HL-60/S4 treated with phorbol 12-myristate 13-acetate at 8.2 ng/mL for 4 days and 3 days (cell line): ENCODE data around the gene FAM120AOS.

Source experiments
- in situ Hi-C: fragments of 300-500 bp; cut with MboI; formaldehyde crosslinking; loops from 2 replicates; pipeline ENCODE4 v1.15.0; 2022; ENCODE audit warnings: low sequenced_read_pairs

FAM120AOS gene

GRCh38 chr9:93453047-93453914 lies at the start of gene FAM120AOS:
TSS of gene FAM120AOS (minus strand) at chr9:93453581. CDS start at chr9:93452709, 872 bp downstream.
- in situ Hi-C loops: no loop called here

GRCh38 chr9:93501406-93501805 lies 48.0 kb upstream of the FAM120AOS start:
- in situ Hi-C loops: no loop called here

DNA sequence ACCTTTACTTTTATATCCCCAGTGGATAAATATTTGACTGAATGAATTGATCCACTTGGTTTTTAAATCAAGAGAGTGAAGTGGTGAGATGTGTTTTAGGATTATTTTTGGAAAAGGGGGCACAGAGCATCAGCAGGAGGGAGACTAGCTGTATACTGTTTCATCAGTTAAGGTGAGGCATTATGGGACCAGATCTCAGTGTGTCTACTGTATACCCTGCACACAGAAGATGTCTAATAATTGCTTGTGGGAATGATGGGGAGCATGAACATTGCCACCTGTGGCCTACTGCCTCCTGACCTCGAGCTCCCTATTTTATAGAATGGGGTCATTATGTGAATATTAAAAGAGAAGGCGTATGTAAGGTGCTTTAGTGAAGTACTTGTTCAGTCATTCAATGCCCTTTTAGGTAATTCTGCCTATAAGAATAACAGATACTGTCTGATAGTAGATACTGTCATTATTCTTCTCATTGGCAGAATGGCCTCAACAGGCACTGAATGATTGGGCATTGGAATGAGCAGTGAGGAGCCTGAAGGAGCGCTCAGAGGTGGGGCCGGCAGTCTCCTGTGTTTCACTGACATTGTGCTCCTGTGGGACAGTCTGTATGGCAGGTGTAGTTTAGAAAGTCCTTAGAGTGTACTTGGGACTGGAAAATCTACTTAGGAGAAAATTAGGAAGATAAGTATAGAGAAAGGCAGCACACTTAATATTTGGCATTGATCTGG lies 47.4 kb upstream of the FAM120AOS start:
- in situ Hi-C loops: no loop called here

DNA sequence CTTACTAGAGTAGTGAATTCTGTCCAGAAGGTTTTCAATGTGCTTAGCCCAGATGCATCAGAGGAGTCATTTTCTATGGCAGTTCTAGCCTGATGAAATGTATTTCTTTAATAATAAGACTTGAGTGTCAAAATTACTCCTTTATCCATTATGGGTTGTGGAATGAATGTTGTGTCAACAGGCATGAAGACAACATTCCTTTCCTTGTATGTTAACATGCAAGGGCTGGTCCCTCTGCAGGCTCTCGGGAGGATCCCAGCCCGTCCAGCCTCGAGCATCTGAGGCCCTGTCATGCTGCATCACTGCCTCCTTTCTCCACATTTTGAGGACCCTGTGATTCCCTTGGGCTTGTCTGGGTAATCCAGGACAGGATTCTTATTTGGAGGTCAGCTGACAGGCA lies 42.9 kb upstream of the FAM120AOS start:
- in situ Hi-C loops: no loop called here

- in situ Hi-C loops: no loop called here
Observed at GRCh38 chr9:93493949-93494348, 40.6 kb upstream of the FAM120AOS start.

DNA sequence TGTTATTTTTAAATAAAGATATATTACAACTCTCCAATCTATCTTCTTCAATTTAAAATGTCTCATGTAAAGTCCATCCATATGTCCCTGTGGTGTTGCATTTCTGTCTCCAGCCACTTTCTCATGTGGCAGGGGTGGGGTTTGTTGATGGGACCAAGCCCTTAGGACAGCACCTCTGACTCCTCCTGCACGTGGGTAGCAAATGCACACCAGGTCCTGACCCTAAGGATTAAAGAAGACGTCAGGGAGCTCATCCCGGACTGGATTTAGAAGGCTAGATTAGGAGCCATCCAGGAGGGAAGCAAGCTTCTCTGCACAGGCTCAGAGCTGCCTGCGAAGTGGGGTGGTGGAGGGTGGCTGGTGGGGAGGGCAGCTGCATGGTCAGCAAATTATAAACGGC lies 38.9 kb upstream of the FAM120AOS start:
- in situ Hi-C loops: no loop called here

GRCh38 chr9:93491593-93492232 lies 38.3 kb upstream of the FAM120AOS start:
- in situ Hi-C loops: no loop called here

- in situ Hi-C loops: no loop called here
Observed at GRCh38 chr9:93488244-93488643, 34.9 kb upstream of the FAM120AOS start.

GRCh38 chr9:93486268-93486667 lies 32.9 kb upstream of the FAM120AOS start:
- in situ Hi-C loops: no loop called here

DNA sequence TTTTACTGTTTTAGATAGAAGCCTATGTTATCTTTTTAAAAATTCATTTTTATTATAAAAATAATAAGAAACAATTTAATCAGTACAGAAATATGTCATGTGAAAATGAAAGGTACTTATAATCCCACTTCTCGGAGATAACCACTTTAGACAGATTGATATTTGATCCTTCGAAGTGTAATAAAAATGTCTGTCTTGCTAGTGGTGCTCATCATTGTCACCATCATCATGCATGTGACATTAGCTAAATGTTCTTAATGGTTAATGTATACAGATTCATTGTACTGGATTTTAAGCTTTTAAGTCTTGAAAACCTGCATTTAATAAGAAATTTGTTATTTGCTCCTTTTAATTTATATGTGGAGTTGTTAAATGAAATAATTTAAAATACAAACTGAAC lies 30.1 kb upstream of the FAM120AOS start:
- in situ Hi-C loops: no loop called here

DNA sequence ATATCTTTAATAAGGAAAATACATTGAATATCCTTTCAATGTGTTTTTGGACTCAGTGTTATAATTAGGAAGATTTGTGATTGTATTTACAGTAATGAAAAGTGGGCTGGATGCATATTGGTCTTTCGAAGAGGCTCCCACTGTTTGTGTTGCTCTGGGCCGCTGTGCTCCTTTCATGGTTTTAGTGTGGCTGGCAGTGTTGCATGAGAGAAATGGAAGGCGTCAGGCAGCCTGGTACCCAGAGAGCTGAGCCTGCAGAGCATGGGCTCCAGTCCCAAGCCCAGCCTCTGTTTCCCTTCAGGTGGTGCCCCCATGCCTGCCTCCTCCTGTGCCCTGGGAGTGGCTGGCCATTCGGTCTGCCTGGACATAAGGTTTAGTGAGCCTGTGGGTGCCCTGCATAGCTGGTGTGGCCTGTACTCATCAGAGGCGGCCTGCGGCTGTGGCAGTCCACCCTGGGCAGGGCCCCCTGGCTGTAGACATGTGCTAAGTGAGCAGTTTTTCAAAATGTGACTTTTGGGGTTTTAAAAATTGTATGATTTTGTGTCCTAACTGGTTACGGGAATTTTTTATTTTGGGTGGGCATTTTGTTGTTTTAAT lies 27.4 kb upstream of the FAM120AOS start:
- in situ Hi-C loops: no loop called here

DNA sequence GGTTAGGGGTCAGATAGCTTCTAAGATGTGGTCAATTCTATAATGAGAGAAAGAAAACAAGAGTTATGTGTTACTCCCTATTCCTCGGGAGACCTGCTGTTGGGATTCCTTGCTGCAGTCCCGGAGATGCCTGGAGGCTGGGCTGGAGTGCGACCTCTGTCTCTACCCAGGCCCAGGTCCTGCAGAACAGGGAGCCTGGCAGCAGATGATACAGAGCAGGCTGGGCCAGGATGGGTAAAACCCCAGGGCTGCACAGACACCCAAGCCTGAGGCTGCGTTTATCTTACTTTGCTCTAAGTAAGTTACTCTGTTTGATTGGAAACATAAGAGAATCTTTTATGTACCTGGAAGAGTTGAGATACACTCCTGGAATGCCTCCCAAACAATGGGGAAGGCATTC lies 26.9 kb upstream of the FAM120AOS start:
- in situ Hi-C loops: no loop called here

- in situ Hi-C loops: no loop called here
Observed at GRCh38 chr9:93479726-93480125, 26.3 kb upstream of the FAM120AOS start.

DNA sequence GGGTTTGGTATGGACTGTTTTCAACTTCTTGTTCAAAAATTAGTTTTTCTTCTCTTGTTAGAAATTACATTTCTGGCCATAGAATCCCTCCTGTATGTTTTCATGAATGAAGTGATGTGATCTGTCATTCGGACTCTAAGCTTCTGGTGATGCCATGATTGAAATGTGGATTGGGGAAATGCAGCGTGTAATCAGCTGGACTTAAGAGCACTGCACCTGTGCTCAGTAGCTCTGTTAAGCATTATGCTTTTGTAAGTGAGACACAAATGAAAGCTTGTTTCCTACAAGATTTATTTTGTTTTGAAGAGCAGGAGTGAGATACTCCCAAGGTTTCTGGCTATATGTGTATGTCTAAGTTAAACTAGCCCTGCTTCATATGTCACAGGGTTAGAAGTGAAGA lies 24.0 kb upstream of the FAM120AOS start:
- in situ Hi-C loops: no loop called here

DNA sequence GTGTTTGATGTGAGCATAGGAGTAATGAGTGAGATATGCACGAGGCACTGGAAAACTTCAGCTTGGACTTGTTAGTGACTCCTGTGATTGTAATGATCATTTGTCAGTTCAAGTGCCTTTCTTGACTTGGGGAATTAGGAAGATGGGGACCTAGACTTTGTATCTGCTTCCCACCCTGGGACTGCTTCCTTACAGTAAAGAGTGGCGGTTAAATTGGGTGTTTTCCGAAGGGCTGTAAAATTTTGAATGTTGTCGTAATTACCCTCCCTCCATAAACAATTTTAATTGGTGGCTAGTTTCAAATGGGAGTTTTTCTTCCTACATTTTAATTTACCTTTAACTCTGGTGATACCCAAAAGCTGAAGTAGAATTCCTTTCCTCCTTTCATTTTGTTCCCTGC lies 23.5 kb upstream of the FAM120AOS start:
- in situ Hi-C loops: no loop called here

DNA sequence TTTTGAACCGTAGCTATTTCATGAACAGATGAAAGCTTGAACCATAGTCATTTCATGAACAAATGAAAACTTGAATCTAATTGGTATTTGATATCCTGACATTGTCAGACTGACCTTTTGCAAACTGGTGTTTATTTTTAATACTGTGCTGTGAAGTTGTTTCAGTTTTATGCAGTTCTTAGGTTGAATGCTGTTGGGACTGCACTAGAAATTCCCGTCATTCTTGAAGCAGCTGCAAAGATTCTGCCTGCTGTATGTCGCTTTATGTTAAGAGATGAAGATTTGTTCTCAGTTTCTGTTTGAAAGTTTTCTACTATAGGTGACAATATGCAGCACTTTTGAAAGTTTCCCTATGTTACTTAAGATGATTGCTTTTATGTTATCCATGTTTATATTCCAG lies 22.5 kb upstream of the FAM120AOS start:
- in situ Hi-C loops: no loop called here

- in situ Hi-C loops: no loop called here
Observed at GRCh38 chr9:93475108-93475507, 21.7 kb upstream of the FAM120AOS start.

- in situ Hi-C loops: no loop called here
Observed at GRCh38 chr9:93473411-93473810, 20.0 kb upstream of the FAM120AOS start.

DNA sequence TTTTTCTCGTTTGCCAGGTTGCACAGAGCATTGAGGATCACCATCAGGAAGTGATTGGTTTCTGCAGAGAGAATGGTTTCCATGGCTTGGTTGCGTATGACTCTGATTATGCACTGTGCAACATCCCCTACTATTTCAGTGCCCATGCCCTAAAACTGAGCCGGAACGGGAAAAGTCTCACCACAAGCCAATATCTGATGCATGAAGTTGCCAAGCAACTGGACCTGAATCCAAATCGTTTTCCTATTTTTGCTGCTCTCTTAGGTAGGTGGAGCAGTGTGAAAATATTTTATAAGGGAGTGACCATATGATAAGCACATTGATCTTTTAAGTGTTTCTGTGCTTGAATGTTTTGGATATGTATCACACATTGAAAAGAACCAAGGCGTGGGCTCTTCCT lies 17.7 kb upstream of the FAM120AOS start:
- in situ Hi-C loops: no loop called here

DNA sequence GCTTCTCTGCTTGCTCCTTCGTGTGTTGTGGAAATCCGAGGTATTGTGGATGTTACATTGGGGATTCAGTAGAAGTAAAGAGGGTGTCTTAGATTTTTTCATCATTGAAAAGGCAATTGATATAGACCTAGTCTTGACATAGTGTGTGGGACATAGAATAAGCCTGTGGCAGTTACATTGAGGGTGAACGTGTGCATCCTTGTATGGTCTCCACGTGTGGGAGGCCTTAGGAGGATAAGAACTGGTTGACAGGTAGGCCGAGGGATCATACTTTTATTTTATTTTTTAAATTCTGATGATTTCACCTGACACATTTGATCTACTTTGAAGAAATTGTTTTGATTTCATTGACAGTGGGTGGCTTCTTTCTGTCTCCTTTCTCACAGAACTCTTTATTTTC lies 17.0 kb upstream of the FAM120AOS start:
- in situ Hi-C loops: no loop called here

- in situ Hi-C loops: no loop called here
Observed at GRCh38 chr9:93468763-93469456, 15.5 kb upstream of the FAM120AOS start.
